Erythroblast (primary cell): ENCODE measurements around the gene MEGF11.

Experiments
- GATA1 ChIP-seq: IDR thresholded peaks from 2 replicates; pipeline ENCODE4 v1.6.1; 2011; ENCODE audit warnings: low read depth, mild to moderate bottlenecking, control low read depth, low read length, moderate library complexity
- POLR2A ChIP-seq: IDR thresholded peaks from 2 replicates; pipeline ENCODE4 v1.6.1; 2011; ENCODE audit warnings: mild to moderate bottlenecking, low read length

DNA sequence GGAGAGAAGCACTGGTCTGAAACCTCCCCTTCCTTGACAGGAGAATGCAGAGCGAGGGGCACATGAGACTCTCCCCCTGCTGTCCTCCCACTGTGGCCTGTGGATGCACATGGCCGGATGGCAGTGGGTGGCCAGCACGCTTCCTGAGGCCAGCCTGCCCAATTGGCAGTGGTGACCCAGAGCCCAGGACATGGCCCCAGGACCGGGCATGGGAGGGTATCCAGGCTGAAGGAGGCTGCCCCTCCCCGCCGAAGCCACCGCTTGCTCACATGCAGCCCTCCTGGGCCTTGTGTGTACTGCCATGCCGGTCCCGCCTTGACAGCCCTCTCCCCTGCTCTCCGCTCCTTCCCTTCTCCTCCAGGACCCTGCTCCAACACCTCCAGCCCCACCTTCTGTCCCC is 100.9 kb downstream of the MEGF11 start:
- TF ChIP-seq POLR2A (no peak), GATA1 (no peak)
